ENCODE measurements around the gene MUL1. TPM values are rescaled to one million over a fixed set of nuclear protein-coding genes. Genes with fewer than 3 reads are reported as not detected.

Gene MUL1
- total and polyA plus RNA-seq, 10 donors, result 2.9 to 32.3 (median 21.1) TPM

DNA sequence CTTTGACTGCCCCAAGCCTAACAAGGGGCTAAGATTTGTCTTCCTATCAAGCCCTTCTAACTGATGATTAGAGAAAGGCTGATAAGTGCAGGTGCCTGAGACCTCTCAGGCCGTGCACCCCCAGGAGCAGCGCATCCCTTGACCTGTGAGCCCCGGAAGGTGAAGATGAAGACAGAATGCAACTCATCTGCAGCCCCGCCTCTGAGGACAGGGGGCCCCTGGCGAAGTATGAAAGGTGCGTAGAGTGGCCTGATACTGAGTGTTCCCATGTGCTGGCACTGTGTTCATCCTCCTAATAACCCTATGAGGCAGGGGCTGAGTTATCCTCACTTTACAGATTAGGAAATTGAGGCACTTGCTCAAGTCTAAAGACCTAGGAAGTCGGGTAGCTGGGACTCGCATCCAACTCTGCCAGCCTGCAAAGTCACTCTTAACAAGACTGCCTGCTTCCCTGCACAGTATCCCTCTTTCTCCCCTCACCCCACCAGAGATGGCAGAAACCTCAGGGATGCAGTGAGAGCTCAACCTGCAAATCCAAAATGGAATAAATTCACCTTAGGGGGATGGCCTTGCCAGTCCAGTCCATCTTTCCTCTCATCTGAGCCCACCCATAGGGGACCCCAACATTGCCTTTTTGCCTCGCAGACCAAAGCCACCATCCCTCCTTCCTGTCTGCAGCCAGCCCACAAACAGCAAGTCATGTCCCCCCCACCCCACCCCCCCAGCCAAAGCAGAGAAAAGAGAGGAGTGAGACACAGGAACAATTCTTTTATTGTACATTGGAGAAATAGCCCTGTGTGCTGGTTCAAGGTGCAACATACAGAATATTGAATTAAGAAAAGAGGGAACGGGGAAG lies 26.1 kb downstream of the MUL1 start:
- TF ChIP-seq, protein P1, sequence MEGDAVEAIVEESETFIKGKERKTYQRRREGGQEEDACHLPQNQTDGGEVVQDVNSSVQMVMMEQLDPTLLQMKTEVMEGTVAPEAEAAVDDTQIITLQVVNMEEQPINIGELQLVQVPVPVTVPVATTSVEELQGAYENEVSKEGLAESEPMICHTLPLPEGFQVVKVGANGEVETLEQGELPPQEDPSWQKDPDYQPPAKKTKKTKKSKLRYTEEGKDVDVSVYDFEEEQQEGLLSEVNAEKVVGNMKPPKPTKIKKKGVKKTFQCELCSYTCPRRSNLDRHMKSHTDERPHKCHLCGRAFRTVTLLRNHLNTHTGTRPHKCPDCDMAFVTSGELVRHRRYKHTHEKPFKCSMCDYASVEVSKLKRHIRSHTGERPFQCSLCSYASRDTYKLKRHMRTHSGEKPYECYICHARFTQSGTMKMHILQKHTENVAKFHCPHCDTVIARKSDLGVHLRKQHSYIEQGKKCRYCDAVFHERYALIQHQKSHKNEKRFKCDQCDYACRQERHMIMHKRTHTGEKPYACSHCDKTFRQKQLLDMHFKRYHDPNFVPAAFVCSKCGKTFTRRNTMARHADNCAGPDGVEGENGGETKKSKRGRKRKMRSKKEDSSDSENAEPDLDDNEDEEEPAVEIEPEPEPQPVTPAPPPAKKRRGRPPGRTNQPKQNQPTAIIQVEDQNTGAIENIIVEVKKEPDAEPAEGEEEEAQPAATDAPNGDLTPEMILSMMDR (IDR thresholded peaks at IDR 0.05 in 8 of 11, conservative IDR thresholded peaks at IDR 0.05 in 3 of 11), result no peak
- TF ChIP-seq POLR2A (IDR thresholded peaks at IDR 0.05) (no peak), POLR2AphosphoS5 (IDR thresholded peaks at IDR 0.05) (no peak)
- Histone ChIP-seq H3K36me3 (no peaks in the 10 kb centered on the region), H3K9me3 (no peaks in the 10 kb centered on the region), H3K27ac (peak overlapping the region in 1 of 8 donors; percentile 22), H3K4me1 (peaks cover 11 to 47% (median 37%) of the 10 kb centered on the region in 6 donors), H3K27me3 (replicated peaks in 1 of 7) (peaks cover 7 to 100% (median 61%) of the 10 kb centered on the region in 7 donors), H3K4me3 (no peak overlapping the region)
- WGBS, 5 donors, result 42 to 55% (median 47%) methylated on average over 10 of the region's 10 CpGs
- intact Hi-C loops (cut with DNase I; ENCODE audit: low total_unique reads), result no loop called here
- DNase-seq, result no peak

DNA sequence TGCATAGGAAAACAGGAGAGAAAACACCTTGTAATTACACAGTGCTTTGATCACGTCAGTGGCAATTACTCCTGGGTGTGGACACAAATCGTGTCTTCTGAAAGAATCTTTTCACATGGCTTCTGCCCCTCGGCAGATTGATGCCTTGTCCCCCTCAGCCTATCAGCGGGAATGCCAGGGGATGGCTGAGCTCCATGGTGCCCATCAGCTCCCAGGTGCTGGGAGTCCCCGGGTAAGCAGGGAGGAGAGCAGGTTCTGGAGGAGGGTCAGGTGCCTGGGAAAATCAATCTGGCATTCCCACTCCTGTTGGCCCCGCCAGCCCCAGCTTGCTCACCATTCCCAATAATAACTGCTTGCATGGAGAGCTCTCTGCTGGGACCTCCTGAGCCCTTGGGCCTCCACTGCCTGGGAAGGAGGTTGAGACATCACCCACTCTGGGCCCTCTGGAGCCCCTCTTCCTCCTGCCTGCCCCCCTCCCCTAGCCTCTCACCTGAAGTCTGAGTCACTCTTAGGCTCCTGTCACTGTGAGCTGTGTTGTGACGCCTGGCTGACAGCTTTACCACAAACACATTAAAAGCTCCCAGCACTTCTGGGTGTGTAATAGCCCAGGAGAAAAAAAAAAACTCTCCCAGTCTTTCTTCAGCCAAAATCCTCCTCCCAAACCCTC lies 26.9 kb downstream of the MUL1 start:
- intact Hi-C loops (cut with DNase I; ENCODE audit: low total_unique reads), result no loop called here
- no peak overlapping the region for H3K27ac ChIP-seq
- H3K27me3 ChIP-seq (replicated peaks in 1 of 7), result peaks cover 7 to 100% (median 61%) of the 10 kb centered on the region in 7 donors
- 50 to 60% (median 57%) methylated on average over 6 to 7 of the region's 7 CpGs for WGBS, 5 donors
- H3K4me3 ChIP-seq, result no peak overlapping the region
- H3K4me1 ChIP-seq, result peaks cover 11 to 47% (median 36%) of the 10 kb centered on the region in 6 donors
- no peaks in the 10 kb centered on the region for H3K9me3 ChIP-seq
- TF ChIP-seq, protein P1 (IDR thresholded peaks at IDR 0.05 in 8 of 11, conservative IDR thresholded peaks at IDR 0.05 in 3 of 11), result no peak
- TF ChIP-seq POLR2AphosphoS5 (IDR thresholded peaks at IDR 0.05) (no peak), POLR2A (IDR thresholded peaks at IDR 0.05) (no peak)
- DNase-seq, result no peak
- H3K36me3 ChIP-seq, result no peaks in the 10 kb centered on the region

DNA sequence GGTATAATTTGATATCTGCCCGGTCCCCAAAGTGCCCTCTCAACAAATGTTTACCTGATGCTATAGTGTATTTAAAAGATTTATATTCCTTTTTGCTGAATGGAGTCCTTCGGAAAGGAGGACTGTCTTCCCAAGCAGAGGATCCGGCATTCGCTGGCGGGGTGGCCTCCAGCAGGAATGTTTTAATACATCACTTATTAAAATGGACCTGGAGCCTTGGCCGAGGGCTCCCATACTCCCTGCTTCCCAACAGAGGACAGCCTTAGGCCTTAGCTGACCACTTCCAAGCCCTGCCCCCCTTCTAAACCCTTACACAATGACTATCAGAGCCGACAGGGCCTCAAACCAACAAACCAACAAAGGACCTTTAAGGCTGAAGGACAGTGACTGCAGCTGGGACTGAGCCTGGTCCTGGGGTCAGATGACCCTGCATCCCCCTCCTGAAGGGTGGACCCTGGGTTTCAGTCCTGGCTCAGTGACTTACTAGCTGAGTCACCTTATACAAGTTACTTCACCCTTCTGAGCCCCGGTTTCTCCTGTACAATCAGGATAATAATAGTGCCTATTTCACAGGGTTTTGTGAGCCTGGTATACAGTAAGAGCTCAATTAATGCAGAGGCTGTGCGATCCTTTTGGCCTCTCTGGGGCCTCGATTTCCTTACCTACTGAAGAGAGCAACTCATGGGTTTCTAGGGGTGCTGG lies 27.6 kb downstream of the MUL1 start:
- Histone ChIP-seq H3K27ac (no peak overlapping the region), H3K4me1 (peaks cover 11 to 44% (median 34%) of the 10 kb centered on the region in 6 donors), H3K9me3 (no peaks in the 10 kb centered on the region), H3K4me3 (no peak overlapping the region), H3K27me3 (replicated peaks in 1 of 7) (peaks cover 7 to 100% (median 58%) of the 10 kb centered on the region in 7 donors), H3K36me3 (no peaks in the 10 kb centered on the region)
- no peak for DNase-seq
- TF ChIP-seq POLR2AphosphoS5 (IDR thresholded peaks at IDR 0.05) (no peak), POLR2A (IDR thresholded peaks at IDR 0.05) (no peak)
- TF ChIP-seq, protein P1 (IDR thresholded peaks at IDR 0.05 in 8 of 11, conservative IDR thresholded peaks at IDR 0.05 in 3 of 11), result no peak
- 59 to 87% (median 77%) methylated on average over 10 of the region's 10 CpGs for WGBS, 5 donors
- intact Hi-C loops (cut with DNase I; ENCODE audit: low total_unique reads), result no loop called here
